ENCODE measurements around the gene DHTKD1. TPM values are rescaled to one million over a fixed set of nuclear protein-coding genes. Genes with fewer than 3 reads are reported as not detected.

The DHTKD1 gene
- total and polyA plus RNA-seq, 2 of the 4 experiments (the other 2 are of a cell fraction) = 13.9 to 20.3 TPM

DNA sequence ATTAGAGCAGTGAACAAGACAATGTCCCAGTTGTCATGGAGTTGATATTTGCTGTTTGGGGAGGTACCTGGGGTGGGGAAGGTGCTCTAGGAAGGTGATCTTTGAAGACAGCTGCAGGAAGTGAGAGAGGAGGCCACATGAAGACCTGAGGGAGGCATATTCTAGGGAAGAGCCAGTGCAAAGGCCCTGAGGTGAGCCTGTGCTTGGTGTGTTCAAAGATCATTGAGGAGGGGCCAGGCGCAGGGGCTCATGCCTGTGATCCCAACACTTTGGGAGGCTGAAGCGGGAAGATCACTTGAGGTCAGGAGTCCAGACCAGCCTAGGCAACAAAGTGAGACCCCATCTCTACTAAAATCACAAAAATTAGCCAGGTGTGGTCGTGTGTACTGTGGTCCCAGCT is 75.8 kb downstream of the DHTKD1 start:
- in situ Hi-C loops (cut with MboI; ENCODE audit: low sequenced_read_pairs) (no loop called here), dilution Hi-C loops (cut with HindIII; ENCODE audit: low sequenced_read_pairs, unreplicated experiment) (no loop called here)
- CTCF ChIA-PET = interaction anchor here (0.5 kb wide), 1 partner anchor 158 kb away, joined by 3 read pairs; no protein-coding TSS in a partner anchor

More for the DNA sequence above, 75.8 kb downstream of the DHTKD1 start:
- Histone ChIP-seq H3K23ac (ENCODE audit: low read depth, low read length) (no peak overlapping the region), H2BK5ac (ENCODE audit: low read depth, low read length, poor library complexity, severe bottlenecking) (no peak overlapping the region), H3K4me1 (ENCODE audit: control insufficient read depth, insufficient read depth, low read length) (no peaks in the 10 kb centered on the region), H2AK5ac (ENCODE audit: low read depth, low read length) (no peak overlapping the region), H3K9me3 (ENCODE audit: control insufficient read depth, insufficient read depth, low read length) (no peaks in the 10 kb centered on the region), H3K9me1 (ENCODE audit: insufficient read depth, low read length) (0 out of 2 replicates have a peak, but pooled peaks cover 6% of the 10 kb centered on the region), H4K91ac (ENCODE audit: insufficient read depth, low read depth, low read length) (no peak overlapping the region), H3K4me2 (ENCODE audit: low read depth, low read length) (no peak overlapping the region), H4K5ac (ENCODE audit: low read depth, low read length) (no peak overlapping the region), H3K14ac (replicated peaks; ENCODE audit: low read depth, low read length) (no peak overlapping the region), H4K8ac (ENCODE audit: low read depth in 2 of 2, low read length in 2 of 2) (no peak overlapping the region), H4K20me1 (ENCODE audit: insufficient read depth, low read length) (no peaks in the 10 kb centered on the region), H3K36me3 (ENCODE audit: control insufficient read depth, insufficient read depth, low read length) (peaks cover 35% of the 10 kb centered on the region), H2BK20ac (ENCODE audit: low read depth, low read length) (no peak overlapping the region), H3K27ac (ENCODE audit: insufficient read depth, low read length) (no peak overlapping the region), H3K56ac (ENCODE audit: extremely low read depth, insufficient read depth, low read length) (no peak overlapping the region), H3K27me3 (ENCODE audit: control insufficient read depth, insufficient read depth, low read length) (no peaks in the 10 kb centered on the region), H3K79me1 (ENCODE audit: low read depth in 1 of 2, low read length in 2 of 2) (peaks cover 0 to 12% of the 10 kb centered on the region in 2 experiments; a peak in 2 of 4 replicates), H3K4ac (ENCODE audit: low read depth, low read length) (no peak overlapping the region), H3K4me3 (ENCODE audit: insufficient read depth, low read depth, low read length) (no peak overlapping the region), H2AFZ (replicated peaks; ENCODE audit: low read length, poor library complexity) (no peak overlapping the region), H2AK9ac (replicated peaks; ENCODE audit: low read depth, low read length, poor library complexity) (no peak overlapping the region), H2BK120ac (ENCODE audit: low read depth, low read length) (no peak overlapping the region), H3K18ac (ENCODE audit: low read depth, low read length) (no peak overlapping the region), H3K9ac (ENCODE audit: low read depth, low read length) (no peak overlapping the region), H2BK15ac (ENCODE audit: low read depth, low read length) (no peak overlapping the region)
- WGBS, 2 experiments (ENCODE audit: extremely low coverage in 2 of 2, insufficient read length in 1 of 2) = no CpG with 5 or more reads among the region's 3 CpGs
- POLR2A ChIA-PET (ENCODE audit: unreplicated experiment) = no interaction called here
- no TSS peak for BruUV-seq (replicated peaks)
- DNase-seq (no peak), ATAC-seq (ENCODE audit: low read depth) (no peak)
- intact Hi-C loops (cut with micrococcal nuclease) = no loop called here
- TF ChIP-seq, protein P1, sequence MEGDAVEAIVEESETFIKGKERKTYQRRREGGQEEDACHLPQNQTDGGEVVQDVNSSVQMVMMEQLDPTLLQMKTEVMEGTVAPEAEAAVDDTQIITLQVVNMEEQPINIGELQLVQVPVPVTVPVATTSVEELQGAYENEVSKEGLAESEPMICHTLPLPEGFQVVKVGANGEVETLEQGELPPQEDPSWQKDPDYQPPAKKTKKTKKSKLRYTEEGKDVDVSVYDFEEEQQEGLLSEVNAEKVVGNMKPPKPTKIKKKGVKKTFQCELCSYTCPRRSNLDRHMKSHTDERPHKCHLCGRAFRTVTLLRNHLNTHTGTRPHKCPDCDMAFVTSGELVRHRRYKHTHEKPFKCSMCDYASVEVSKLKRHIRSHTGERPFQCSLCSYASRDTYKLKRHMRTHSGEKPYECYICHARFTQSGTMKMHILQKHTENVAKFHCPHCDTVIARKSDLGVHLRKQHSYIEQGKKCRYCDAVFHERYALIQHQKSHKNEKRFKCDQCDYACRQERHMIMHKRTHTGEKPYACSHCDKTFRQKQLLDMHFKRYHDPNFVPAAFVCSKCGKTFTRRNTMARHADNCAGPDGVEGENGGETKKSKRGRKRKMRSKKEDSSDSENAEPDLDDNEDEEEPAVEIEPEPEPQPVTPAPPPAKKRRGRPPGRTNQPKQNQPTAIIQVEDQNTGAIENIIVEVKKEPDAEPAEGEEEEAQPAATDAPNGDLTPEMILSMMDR (conservative IDR thresholded peaks at IDR 0.05; ENCODE audit: low read depth, low read length) = no peak
- TF ChIP-seq FOS (IDR thresholded peaks at IDR 0.05; ENCODE audit: low read depth, low read length) (no peak), MXI1 (IDR thresholded peaks at IDR 0.05; ENCODE audit: borderline replicate concordance, low read depth, low read length) (no peak), SMC3 (IDR thresholded peaks at IDR 0.05; ENCODE audit: low read depth, low read length) (no peak), POLR2A (IDR thresholded peaks at IDR 0.05; ENCODE audit: low read depth, low read length) (no peak), BHLHE40 (IDR thresholded peaks at IDR 0.05; ENCODE audit: low read depth, low read length) (no peak), RFX5 (IDR thresholded peaks at IDR 0.05; ENCODE audit: low read depth, low read length) (no peak), MAFK (IDR thresholded peaks at IDR 0.05; ENCODE audit: low read depth, low read length) (no peak)
- TF ChIP-seq, protein P2, sequence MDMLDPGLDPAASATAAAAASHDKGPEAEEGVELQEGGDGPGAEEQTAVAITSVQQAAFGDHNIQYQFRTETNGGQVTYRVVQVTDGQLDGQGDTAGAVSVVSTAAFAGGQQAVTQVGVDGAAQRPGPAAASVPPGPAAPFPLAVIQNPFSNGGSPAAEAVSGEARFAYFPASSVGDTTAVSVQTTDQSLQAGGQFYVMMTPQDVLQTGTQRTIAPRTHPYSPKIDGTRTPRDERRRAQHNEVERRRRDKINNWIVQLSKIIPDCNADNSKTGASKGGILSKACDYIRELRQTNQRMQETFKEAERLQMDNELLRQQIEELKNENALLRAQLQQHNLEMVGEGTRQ (IDR thresholded peaks at IDR 0.05; ENCODE audit: low read depth, low read length) = no peak

All from IMR-90 (cell line).